SH-SY5Y (cell line): ENCODE data around the gene MAB21L4.

Experiments used
- GATA2 ChIP-seq: IDR thresholded peaks from 2 replicates; pipeline ENCODE4 v1.6.1; 2011; ENCODE audit warnings: mild to moderate bottlenecking, low read depth, low read length
- GATA3 ChIP-seq: IDR thresholded peaks from 2 replicates; pipeline ENCODE4 v1.6.1; 2011; ENCODE audit warnings: low read depth, mild to moderate bottlenecking, low read length, moderate library complexity

GRCh38 chr2:240936106-240936505, 40.1 kb upstream of the MAB21L4 start:
- no peak for TF ChIP-seq GATA2
- no peak for TF ChIP-seq GATA3
